Measurements from ENCODE around the gene CDH13.

Gene CDH13

DNA sequence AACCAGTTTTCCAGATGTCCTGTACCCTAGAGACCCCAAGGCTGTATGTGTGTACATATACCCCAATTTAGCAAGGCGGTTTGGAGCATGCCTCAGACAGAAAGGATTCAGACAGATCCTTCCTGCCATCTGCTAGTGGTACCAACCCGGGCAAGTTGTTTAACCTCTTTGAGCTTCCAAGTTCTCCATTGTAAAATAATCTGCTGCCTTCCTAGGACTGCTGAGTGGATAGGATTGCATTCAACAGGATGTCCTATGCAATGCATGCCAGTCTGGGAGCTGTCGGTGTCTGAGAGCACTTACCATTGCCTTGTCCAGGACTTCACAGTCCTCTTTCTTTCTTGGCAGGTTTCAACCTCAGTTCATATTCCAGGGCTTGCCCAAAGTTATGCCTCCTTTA is 1.9 kb downstream of the CDH13 start:
- no peak for DNase-seq

GRCh38 chr16:82629441-82630027 is 2.8 kb downstream of the CDH13 start:
- no peak for DNase-seq

- DNase-seq: no peak
Measured at GRCh38 chr16:82630219-82630618, 3.5 kb downstream of the CDH13 start.

GRCh38 chr16:82630688-82631087 is 3.9 kb downstream of the CDH13 start:
- DNase-seq: no peak

GRCh38 chr16:82631701-82632685 is 5.2 kb downstream of the CDH13 start:
- no peak for DNase-seq

- DNase-seq: no peak
Measured at GRCh38 chr16:82633964-82634600, 7.3 kb downstream of the CDH13 start.

DNA sequence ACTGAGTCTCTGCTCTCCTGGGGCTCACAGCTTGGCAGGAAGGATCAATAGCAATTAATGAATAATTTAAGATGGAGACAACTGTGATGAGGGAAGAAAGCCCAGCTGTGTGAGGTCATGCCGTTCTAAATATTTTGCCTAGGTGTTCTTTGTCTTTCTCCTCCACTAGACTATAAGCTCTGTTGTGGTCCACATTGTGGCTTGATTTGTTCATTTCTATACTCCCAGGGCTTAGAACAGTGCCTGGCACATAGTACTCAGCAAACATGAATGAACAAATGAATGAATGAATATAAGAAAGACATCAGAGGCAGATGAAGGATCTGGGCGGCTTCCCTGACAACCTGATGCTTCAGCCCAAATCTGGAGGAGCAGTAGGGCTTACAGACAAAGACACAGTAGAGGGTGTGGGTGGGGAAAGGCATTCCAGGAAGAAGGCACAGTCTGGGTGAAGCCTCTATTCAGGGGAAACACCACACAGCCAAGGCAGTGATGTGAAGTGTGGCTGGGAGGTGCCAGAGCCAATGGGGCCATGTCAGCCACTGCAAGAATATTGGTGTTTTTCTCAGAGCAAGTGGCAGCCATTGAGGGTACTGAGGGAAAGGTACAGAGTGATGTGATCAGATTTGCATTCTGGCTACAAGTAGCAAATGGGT is 8.3 kb downstream of the CDH13 start:
- DNase-seq: no peak

DNA sequence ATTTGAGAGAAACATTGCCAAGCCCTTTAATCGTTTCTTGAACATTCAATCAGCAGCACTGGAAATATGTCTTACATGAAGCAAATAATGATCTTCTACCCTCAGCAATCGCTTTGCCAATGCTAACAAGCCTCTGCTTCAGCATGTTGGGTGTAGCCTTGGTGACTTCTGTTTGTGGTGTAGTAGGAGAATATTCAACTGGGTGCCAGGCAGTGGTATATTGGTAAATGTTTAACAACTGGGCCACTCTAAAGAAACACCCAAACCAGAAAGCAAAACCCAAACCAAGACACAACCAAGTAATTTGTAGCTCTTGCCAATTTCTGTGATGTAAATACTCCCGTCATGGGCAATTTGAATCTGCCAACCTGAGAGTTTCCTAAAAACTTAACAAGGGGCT is 9.7 kb downstream of the CDH13 start:
- DNase-seq: no peak

GRCh38 chr16:82636958-82637357 is 10.2 kb downstream of the CDH13 start:
- no peak for DNase-seq

DNA sequence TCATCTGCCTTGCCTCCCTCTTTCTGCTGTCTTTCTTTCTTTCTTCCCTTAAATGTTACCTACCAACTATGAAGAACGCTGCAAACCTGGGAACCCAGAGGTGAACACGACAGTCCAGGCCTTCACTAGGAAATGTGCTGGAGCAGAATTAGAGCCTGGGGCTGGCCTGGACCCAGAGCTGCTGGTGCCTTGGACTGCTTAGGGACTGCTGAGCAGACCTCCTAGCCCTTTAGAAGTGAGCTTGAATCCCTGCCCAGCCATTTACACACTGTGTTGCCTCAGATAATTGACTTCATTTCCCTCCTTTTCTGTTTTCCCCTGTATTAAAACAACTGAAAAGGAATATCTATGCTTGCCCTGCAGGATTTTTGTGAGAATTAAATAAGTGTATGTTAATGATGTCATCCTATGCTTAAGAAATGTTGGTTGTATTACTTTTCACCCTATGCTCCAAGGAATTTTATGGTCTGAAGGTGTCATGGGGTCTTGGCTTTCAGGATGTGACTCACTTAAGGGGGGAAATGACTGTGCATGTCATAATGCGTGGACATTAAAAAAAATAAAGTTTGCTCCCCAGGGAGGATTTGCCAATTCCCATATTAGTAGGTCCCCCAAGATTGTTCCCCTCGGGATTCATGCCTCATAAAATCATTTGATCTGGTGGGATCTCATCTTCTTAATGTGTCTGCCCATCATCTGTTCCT is 11.5 kb downstream of the CDH13 start:
- no peak for DNase-seq

DNA sequence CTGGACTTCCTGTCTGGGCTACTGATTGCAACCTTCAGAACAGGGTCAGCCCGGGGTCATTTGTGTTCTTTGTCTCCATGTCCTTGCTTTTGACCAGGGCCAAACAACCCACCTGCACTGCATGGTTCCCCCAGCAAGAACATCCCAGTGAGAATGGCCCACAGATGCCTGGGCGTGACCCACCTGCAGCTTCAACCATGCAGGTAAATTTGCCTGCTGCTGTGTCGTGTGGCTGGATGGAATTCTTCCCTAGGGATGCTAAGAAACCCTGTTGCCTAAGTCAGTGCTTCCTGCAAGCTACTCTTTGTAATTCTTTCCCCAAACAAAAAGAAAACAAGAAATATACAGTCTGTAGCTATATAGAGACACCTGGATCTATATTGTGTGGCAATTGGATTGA is 12.5 kb downstream of the CDH13 start:
- DNase-seq: no peak

GRCh38 chr16:82639666-82640336 is 13.0 kb downstream of the CDH13 start:
- peak; percentile 26 for DNase-seq

GRCh38 chr16:82641336-82641984 is 14.7 kb downstream of the CDH13 start:
- no peak for DNase-seq

DNA sequence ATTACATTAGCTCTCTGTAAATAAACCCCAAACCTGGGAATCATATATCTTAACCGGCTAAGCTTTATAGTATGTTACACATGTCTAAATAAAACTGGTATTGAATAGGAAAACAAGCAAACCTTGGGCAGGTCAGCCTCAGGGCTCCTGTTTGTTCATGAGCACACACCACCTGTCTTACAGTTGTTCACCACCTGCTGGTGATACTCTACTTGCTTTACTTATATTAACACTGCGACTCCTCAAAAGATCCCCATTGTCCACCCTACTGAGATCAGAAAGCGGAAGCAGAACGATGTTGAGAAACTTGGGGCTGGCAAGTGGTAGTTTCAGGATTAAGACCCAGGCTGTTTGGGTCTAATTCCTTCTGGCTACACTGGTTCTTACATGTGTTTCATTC is 16.4 kb downstream of the CDH13 start:
- DNase-seq: no peak

- DNase-seq: no peak
Measured at GRCh38 chr16:82643936-82644630, 17.3 kb downstream of the CDH13 start.

GRCh38 chr16:82646504-82646903 is 19.7 kb downstream of the CDH13 start:
- DNase-seq: no peak

GRCh38 chr16:82649766-82650165 is 23.0 kb downstream of the CDH13 start:
- DNase-seq: no peak

DNA sequence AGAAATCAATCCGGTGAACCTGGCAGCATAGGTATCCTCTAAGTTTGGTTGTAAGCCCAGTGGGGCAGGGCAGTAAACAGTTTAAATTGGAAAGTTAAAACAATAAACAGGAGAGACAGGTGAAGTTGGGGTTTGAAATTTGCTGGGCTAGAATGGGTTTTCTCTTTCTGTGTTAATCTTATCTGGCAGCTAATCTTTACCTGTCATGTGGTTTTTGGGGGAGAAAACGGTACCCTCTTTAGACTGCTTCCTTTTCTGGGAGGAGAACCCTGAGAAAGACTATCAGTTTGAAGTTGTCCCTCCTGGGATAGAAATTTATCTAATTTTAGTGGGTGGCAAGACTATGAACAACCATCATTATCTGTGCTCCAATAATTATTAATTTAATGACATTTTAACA is 24.0 kb downstream of the CDH13 start:
- no peak for DNase-seq

DNA sequence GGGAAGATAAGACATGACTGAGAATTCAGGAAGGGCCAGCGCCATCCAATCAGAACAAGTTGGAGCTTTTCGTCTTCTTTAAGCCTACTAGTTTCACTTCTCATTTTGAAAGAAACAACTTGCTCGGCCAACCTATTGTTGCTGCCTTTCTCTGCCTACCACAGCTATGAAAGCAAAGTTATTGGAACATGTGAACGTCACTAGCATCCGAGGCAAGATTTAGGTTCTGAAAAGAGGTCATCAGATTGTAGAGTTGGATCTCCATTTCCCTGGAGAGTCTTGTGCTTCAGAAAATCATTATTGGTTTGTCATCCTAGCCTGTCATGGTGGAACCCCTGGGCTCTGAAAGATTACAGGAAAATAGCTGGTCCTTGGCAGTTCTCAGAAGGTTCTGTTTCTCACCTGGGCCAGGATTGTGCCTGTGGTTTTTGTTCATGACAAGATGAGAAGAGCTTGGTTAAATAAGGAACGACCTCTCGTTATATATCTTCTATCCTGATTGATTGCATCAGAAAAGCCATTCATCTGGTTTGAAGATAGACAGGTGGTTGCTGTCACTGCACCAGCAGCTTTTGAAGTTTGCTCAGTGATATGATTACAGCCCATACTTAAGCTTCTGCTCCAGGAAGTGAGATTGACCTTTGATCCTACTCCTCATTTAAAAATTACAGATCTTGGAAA is 25.3 kb downstream of the CDH13 start:
- DNase-seq: no peak

DNA sequence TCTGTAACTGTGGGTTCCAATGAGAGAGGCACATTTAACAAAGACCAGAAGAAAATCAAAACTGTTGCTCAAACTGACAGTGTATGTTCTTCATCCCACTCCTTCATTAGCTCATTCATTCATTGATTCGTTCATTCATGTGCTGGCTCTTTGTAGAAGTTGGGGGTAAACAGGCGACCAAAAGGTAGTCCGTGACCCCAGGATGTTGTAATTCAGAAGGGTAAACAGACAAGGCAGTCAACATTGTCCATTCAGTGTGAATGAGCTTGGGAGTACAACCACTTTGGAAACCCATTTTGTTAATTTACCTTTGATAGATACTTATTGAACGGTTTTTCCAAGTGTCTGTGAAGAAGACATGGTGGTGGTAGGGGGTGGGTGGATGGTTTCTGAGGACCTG is 26.1 kb downstream of the CDH13 start:
- no peak for DNase-seq

Data from NK-92 treated with Interleukin-12 subunit alpha and Interleukin-12 subunit beta, amount 100 ng/mL, for 24 hours (cell line).